Measurements from ENCODE around the gene FGF1. TPM values are rescaled to one million over a fixed set of nuclear protein-coding genes. Genes with fewer than 3 reads are reported as not detected.

FGF1 gene
- polyA plus RNA-seq, 3 donors = not detected

DNA sequence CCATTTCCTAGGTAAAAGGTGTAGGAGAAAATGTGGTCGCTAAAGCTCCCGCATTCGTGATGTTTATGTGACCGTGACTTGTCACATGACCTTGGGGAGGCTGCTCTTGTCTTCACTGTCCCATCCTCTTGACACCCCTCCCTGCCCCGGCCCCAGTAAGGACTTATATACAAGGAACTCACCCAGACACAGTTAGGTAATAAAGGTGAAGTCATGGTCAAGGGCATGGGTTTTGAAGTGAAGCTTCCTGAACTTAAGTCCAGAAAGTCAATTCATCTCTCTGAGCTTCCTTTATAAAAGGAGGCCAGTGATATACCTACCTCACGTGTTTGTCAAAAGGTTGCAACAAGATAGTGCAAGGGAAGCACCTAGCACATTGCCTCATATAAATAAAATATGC, 17.6 kb downstream of the FGF1 start:
- Histone ChIP-seq H3K4me3 (replicated peaks in 1 of 3; ENCODE audit: low read depth in 2 of 3, low read length in 3 of 3) (no peak overlapping the region), H3K27ac (ENCODE audit: low read depth in 1 of 2, low read length in 2 of 2) (no peak overlapping the region), H3K27me3 (ENCODE audit: control insufficient read depth in 2 of 2, insufficient read depth in 2 of 2, low read length in 2 of 2) (no peaks in the 10 kb centered on the region), H4K20me1 (ENCODE audit: insufficient read depth, low read length) (no peaks in the 10 kb centered on the region), H2AFZ (ENCODE audit: insufficient read depth, low read depth, low read length, poor library complexity, severe bottlenecking) (no peak overlapping the region), H3K4me2 (replicated peaks; ENCODE audit: extremely low read depth, low read length, poor library complexity, severe bottlenecking) (no peak overlapping the region), H3K9ac (ENCODE audit: insufficient read depth, low read length, poor library complexity, severe bottlenecking) (no peak overlapping the region), H3K79me2 (ENCODE audit: insufficient read depth, low read length) (no peaks in the 10 kb centered on the region), H3K4me1 (ENCODE audit: control insufficient read depth in 1 of 2, insufficient read depth in 2 of 2, low read length in 2 of 2) (no peaks in the 10 kb centered on the region), H3K9me3 (replicated peaks in 1 of 2; ENCODE audit: control insufficient read depth in 1 of 2, insufficient read depth in 1 of 2, low read length in 2 of 2) (no peaks in the 10 kb centered on the region), H3K36me3 (replicated peaks in 1 of 2; ENCODE audit: control insufficient read depth in 1 of 2, insufficient read depth in 2 of 2, low read length in 2 of 2) (no peaks in the 10 kb centered on the region)
- intact Hi-C loops (cut with micrococcal nuclease) = no loop called here
- Mint-ChIP-seq H3K4me3 (no peak overlapping the region), H3K36me3 (no peaks in the 10 kb centered on the region), H3K27me3 (ENCODE audit: low read depth in 3 of 3) (peaks cover 2 to 7% (median 4%) of the 10 kb centered on the region in 3 donors), H3K4me1 (peaks cover 3% of the 10 kb centered on the region), H3K9me3 (no peaks in the 10 kb centered on the region), H3K27ac (no peak overlapping the region)
- no CpG with 5 or more reads among the region's 6 CpGs for whole genome bisulfite sequencing (ENCODE audit: insufficient coverage)
- no peak for DNase-seq
- TF ChIP-seq, protein P1, sequence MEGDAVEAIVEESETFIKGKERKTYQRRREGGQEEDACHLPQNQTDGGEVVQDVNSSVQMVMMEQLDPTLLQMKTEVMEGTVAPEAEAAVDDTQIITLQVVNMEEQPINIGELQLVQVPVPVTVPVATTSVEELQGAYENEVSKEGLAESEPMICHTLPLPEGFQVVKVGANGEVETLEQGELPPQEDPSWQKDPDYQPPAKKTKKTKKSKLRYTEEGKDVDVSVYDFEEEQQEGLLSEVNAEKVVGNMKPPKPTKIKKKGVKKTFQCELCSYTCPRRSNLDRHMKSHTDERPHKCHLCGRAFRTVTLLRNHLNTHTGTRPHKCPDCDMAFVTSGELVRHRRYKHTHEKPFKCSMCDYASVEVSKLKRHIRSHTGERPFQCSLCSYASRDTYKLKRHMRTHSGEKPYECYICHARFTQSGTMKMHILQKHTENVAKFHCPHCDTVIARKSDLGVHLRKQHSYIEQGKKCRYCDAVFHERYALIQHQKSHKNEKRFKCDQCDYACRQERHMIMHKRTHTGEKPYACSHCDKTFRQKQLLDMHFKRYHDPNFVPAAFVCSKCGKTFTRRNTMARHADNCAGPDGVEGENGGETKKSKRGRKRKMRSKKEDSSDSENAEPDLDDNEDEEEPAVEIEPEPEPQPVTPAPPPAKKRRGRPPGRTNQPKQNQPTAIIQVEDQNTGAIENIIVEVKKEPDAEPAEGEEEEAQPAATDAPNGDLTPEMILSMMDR (IDR thresholded peaks at IDR 0.05) = no peak

DNA sequence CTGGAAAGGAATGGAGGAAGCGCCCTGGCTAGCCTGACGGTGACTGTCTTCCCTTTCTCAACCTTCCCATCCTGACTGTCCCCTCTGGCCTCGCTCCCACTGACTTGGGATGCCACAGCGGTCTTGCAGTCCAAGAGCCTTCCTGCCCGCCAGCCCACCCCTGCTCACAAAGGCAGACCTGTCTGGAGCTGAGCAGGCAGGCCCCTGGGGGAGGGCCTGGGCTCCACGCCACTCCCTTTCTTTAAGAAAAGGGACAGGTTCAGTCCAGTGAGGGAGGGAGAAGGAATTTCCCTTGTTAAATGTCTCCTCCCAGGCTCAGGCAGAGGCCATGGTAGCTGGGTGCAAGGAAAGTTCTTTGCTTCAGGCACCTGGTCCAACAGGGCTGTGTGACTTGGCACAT, 18.1 kb downstream of the FGF1 start:
- H3K4me1 Mint-ChIP-seq = peaks cover 3% of the 10 kb centered on the region
- no peaks in the 10 kb centered on the region for H3K79me2 ChIP-seq (ENCODE audit: insufficient read depth, low read length)
- H2AFZ ChIP-seq (ENCODE audit: insufficient read depth, low read depth, low read length, poor library complexity, severe bottlenecking) = no peak overlapping the region
- H3K4me2 ChIP-seq (replicated peaks; ENCODE audit: extremely low read depth, low read length, poor library complexity, severe bottlenecking) = no peak overlapping the region
- DNase-seq = no peak
- no peaks in the 10 kb centered on the region for H3K9me3 ChIP-seq (replicated peaks in 1 of 2; ENCODE audit: control insufficient read depth in 1 of 2, insufficient read depth in 1 of 2, low read length in 2 of 2)
- H3K27ac ChIP-seq (ENCODE audit: low read depth in 1 of 2, low read length in 2 of 2) = no peak overlapping the region
- no peaks in the 10 kb centered on the region for H3K36me3 Mint-ChIP-seq
- TF ChIP-seq, protein P1 (IDR thresholded peaks at IDR 0.05) = no peak
- no peak overlapping the region for H3K4me3 Mint-ChIP-seq
- no peaks in the 10 kb centered on the region for H3K36me3 ChIP-seq (replicated peaks in 1 of 2; ENCODE audit: control insufficient read depth in 1 of 2, insufficient read depth in 2 of 2, low read length in 2 of 2)
- no peaks in the 10 kb centered on the region for H3K9me3 Mint-ChIP-seq
- no peaks in the 10 kb centered on the region for H4K20me1 ChIP-seq (ENCODE audit: insufficient read depth, low read length)
- H3K4me3 ChIP-seq (replicated peaks in 1 of 3; ENCODE audit: low read depth in 2 of 3, low read length in 3 of 3) = no peak overlapping the region
- intact Hi-C loops (cut with micrococcal nuclease) = no loop called here
- WGBS (ENCODE audit: insufficient coverage) = no CpG with 5 or more reads among the region's 6 CpGs
- H3K27ac Mint-ChIP-seq = no peak overlapping the region
- no peaks in the 10 kb centered on the region for H3K4me1 ChIP-seq (ENCODE audit: control insufficient read depth in 1 of 2, insufficient read depth in 2 of 2, low read length in 2 of 2)
- H3K27me3 ChIP-seq (ENCODE audit: control insufficient read depth in 2 of 2, insufficient read depth in 2 of 2, low read length in 2 of 2) = no peaks in the 10 kb centered on the region
- H3K9ac ChIP-seq (ENCODE audit: insufficient read depth, low read length, poor library complexity, severe bottlenecking) = no peak overlapping the region
- H3K27me3 Mint-ChIP-seq (ENCODE audit: low read depth in 3 of 3) = peaks cover 2 to 7% (median 4%) of the 10 kb centered on the region in 3 donors

Data from CD14-positive monocyte (primary cell).